HepG2 (cell line): ENCODE data around the gene RLN2. TPM values are rescaled to one million over a fixed set of nuclear protein-coding genes. Genes with fewer than 3 reads are reported as not detected.

ENCODE experiments used
- ATAC-seq: fragments of 200-7000 bp; cut with Tn5 transposase; 3 replicates; pipeline ENCODE4 v1.9.1; 2020; ENCODE audit warnings: mild to moderate bottlenecking, moderate library complexity
- BruUV-seq: library from RNA; stranded (reverse); fragments of 400-500 nt; replicated peaks from 2 replicates; lab custom pipeline; 2021; lab: Mats Ljungman, UMichigan
- CTCF ChIA-PET: fragments of 300-600 bp; formaldehyde crosslinking; extraction: SDS; loops from one replicate; lab custom pipeline; 2021; ENCODE audit warnings: low total read pairs, inconsistent platforms, low intra/inter-chr PET ratio; lab: Yijun Ruan, JAX
- POLR2A ChIA-PET: fragments of 350-600 bp; sonication (Branson Sonifier 250); formaldehyde crosslinking; loops from one replicate; lab custom pipeline; 2020; ENCODE audit warnings: antibody characterized with exemption, inconsistent platforms; lab: Yijun Ruan, JAX
- DNase-seq: peaks from one replicate; pipeline ENCODE4 v3.0.0-alpha.2; 2015; ENCODE audit warnings: low spot score
- FAIRE-seq: peaks from 3 replicates; lab custom pipeline; 2011; peaks lifted over from hg19 to GRCh38; lab: Jason Lieb, UNC
- H2AFZ ChIP-seq: one replicate; pipeline ENCODE4 v1.6.1; 2011; ENCODE audit warnings: low read length, inconsistent platforms
- H3K27ac ChIP-seq: fragments of 300-600 bp; 3 replicates; pipeline ENCODE4 v1.8.0; 2011; ENCODE audit warnings: mixed run types, mild to moderate bottlenecking, mixed read lengths, low read length, inconsistent platforms; ENCODE audit not compliant: insufficient read depth; ENCODE audit errors: extremely low read length
- H3K27me3 ChIP-seq, 2 experiments: fragments of 200-600 bp in 1 of 2; 2 replicates in 1 of 2; 3 replicates in 1 of 2; pipeline versions ENCODE4 v1.6.0 to v1.8.0; 2011; ENCODE audit warnings: low read length in 2 of 2, mild to moderate bottlenecking in 2 of 2, moderate library complexity in 2 of 2, inconsistent platforms in 1 of 2; ENCODE audit not compliant: insufficient read depth in 2 of 2, control insufficient read depth in 1 of 2
- H3K36me3 ChIP-seq, 2 experiments: fragments of 200-600 bp in 1 of 2; replicated peaks in 1 of 2; 2 replicates in 1 of 2; 3 replicates in 1 of 2; pipeline versions ENCODE4 v1.5.1 to v1.8.0; 2011; ENCODE audit warnings: low read length in 2 of 2, inconsistent platforms in 1 of 2; ENCODE audit not compliant: insufficient read depth in 2 of 2, control insufficient read depth in 1 of 2
- H3K4me1 ChIP-seq: 2 replicates; pipeline ENCODE4 v1.5.1; 2012; ENCODE audit warnings: low read length, inconsistent platforms; ENCODE audit not compliant: insufficient read depth
- H3K4me2 ChIP-seq: 2 replicates; pipeline ENCODE4 v1.6.0; 2011; ENCODE audit warnings: low read depth, low read length, inconsistent platforms
- H3K4me3 ChIP-seq, 3 experiments: fragments of 200-600 bp in 1 of 3; sonication (generic), shearing (Covaris generic) in 1 of 3; replicated peaks in 1 of 3; 2 replicates each; pipeline ENCODE4 v1.5.1; 2011 to 2016; ENCODE audit warnings: low read length in 3 of 3, inconsistent platforms in 2 of 3, low read depth in 2 of 3, mild to moderate bottlenecking in 2 of 3, control low read depth in 1 of 3, mixed read lengths in 1 of 3; ENCODE audit not compliant: insufficient read depth in 1 of 3
- H3K79me2 ChIP-seq: one replicate; pipeline ENCODE4 v1.6.1; 2011; ENCODE audit warnings: low read length, inconsistent platforms; ENCODE audit not compliant: insufficient read depth
- H3K9ac ChIP-seq: 2 replicates; pipeline ENCODE4 v1.6.0; 2011; ENCODE audit warnings: mild to moderate bottlenecking, low read depth, low read length, inconsistent platforms; ENCODE audit not compliant: insufficient read depth
- H3K9me3 ChIP-seq: 2 replicates; pipeline ENCODE4 v1.5.1; 2012; ENCODE audit warnings: mild to moderate bottlenecking, low read length
- H4K20me1 ChIP-seq: 2 replicates; pipeline ENCODE4 v1.6.0; 2011; ENCODE audit warnings: inconsistent platforms, mild to moderate bottlenecking, low read length, moderate library complexity; ENCODE audit not compliant: insufficient read depth
- BHLHE40 ChIP-seq: IDR thresholded peaks from 2 replicates; pipeline ENCODE4 v1.6.1; 2011; ENCODE audit warnings: low read length, improper control_type of control experiment
- CENPT ChIP-seq: sonication (generic); formaldehyde crosslinking; IDR thresholded peaks from 2 replicates; pipeline ENCODE4 v1.8.0; 2022; ENCODE audit warnings: low read depth, mild to moderate bottlenecking, moderate library complexity, missing genetic modification reagents
- ESRRA ChIP-seq: sonication (generic); formaldehyde crosslinking; IDR thresholded peaks from 2 replicates; pipeline ENCODE4 v1.5.1; 2020; ENCODE audit warnings: mild to moderate bottlenecking, low read depth, missing genetic modification reagents
- HIVEP1 ChIP-seq: sonication (generic); formaldehyde crosslinking; IDR thresholded peaks from 2 replicates; pipeline ENCODE4 v1.4.0; 2020; ENCODE audit warnings: mild to moderate bottlenecking, missing genetic modification reagents
- KAT7 ChIP-seq: IDR thresholded peaks from 2 replicates; pipeline ENCODE4 v1.6.1; 2018; ENCODE audit warnings: borderline replicate concordance, missing compliant biosample characterization
- MIXL1 ChIP-seq: IDR thresholded peaks from 2 replicates; pipeline ENCODE4 v1.6.1; 2016
- PPARG ChIP-seq: conservative IDR thresholded peaks from 2 replicates; pipeline ENCODE4 v1.6.1; 2016; ENCODE audit warnings: missing biosample characterization, missing genetic modification reagents
- RBM22 ChIP-seq: fragments of 200-400 bp; formaldehyde crosslinking; optimal IDR thresholded peaks from 2 replicates; pipeline ENCODE3; 2017; ENCODE audit warnings: mild to moderate bottlenecking, low read length, moderate library complexity
- SMAD3 ChIP-seq: sonication (generic); formaldehyde crosslinking; IDR thresholded peaks from 2 replicates; pipeline ENCODE4 v1.4.0; 2020; ENCODE audit warnings: missing genetic modification reagents
- SPEN ChIP-seq: sonication (generic); formaldehyde crosslinking; IDR thresholded peaks from 2 replicates; pipeline ENCODE4 v1.5.1; 2020; ENCODE audit warnings: low read depth, mild to moderate bottlenecking, missing genetic modification reagents
- ZBTB46 ChIP-seq: sonication (generic); formaldehyde crosslinking; IDR thresholded peaks from 2 replicates; pipeline ENCODE4 v1.4.0; 2020; ENCODE audit warnings: mild to moderate bottlenecking, missing genetic modification reagents, borderline replicate concordance
- ZBTB7B ChIP-seq: sonication (generic); formaldehyde crosslinking; IDR thresholded peaks from 2 replicates; pipeline ENCODE4 v1.4.0; 2020; ENCODE audit warnings: missing genetic modification reagents
- ZFY ChIP-seq: sonication (generic); formaldehyde crosslinking; IDR thresholded peaks from 2 replicates; pipeline ENCODE4 v1.4.0; 2020; ENCODE audit warnings: missing genetic modification reagents
- ZNF558 ChIP-seq: sonication (generic); formaldehyde crosslinking; IDR thresholded peaks from 2 replicates; pipeline ENCODE4 v1.9.0; 2022; ENCODE audit warnings: mild to moderate bottlenecking, missing genetic modification reagents, borderline replicate concordance
- ZNF704 ChIP-seq: sonication (generic); formaldehyde crosslinking; IDR thresholded peaks from 2 replicates; pipeline ENCODE4 v1.8.1; 2023; ENCODE audit warnings: mild to moderate bottlenecking, inconsistent platforms, moderate library complexity, missing genetic modification reagents, borderline replicate concordance
- ZNF747 ChIP-seq: sonication (generic); formaldehyde crosslinking; IDR thresholded peaks from 2 replicates; pipeline ENCODE4 v1.8.1; 2023; ENCODE audit warnings: missing genetic modification reagents, mild to moderate bottlenecking, borderline replicate concordance
- ZNF773 ChIP-seq: sonication (generic); formaldehyde crosslinking; IDR thresholded peaks from 2 replicates; pipeline ENCODE4 v1.4.0; 2020; ENCODE audit warnings: missing genetic modification reagents, borderline replicate concordance
- WGBS: methylation state at CpG from one replicate; pipeline ENCODE4 v1.1.6; 2017; ENCODE audit warnings: low lambda C conversion rate; 5-methylcytosine and 5-hydroxymethylcytosine counted together
- in situ Hi-C: cut with HindIII; loops from 2 replicates; pipeline ENCODE4 v1.10.0; 2017; ENCODE audit warnings: low pct_unique_long_range_greater_than_20kb; ENCODE audit not compliant: extremely low pct_ligation_motif_present
- intact Hi-C: fragments of 100-400 bp; cut with micrococcal nuclease; formaldehyde crosslinking; loops from one replicate; pipeline ENCODE4 v1.10.0; 2022; ENCODE audit not compliant: unreplicated experiment
- polyA plus RNA-seq, 8 experiments: library from polyadenylated mRNA; depleted of rRNA in 3 of 8; stranded (reverse) in 7 of 8; unstranded in 1 of 8; fragments of >200 nt; fragmentation: Illumina TruSeq in 4 of 8; extraction: Trizol in 4 of 8; gene quantifications; 2 replicates each; pipeline versions ENCODE4 v1.2.1 to v1.2.3, GENCODE V29; 2011 to 2016; ENCODE audit warnings: low read depth in 4 of 8, missing spikeins in 1 of 8, mixed read lengths in 1 of 8; ENCODE audit not compliant: insufficient read depth in 1 of 8
- total RNA-seq, 5 experiments: library from RNA; depleted of rRNA; stranded (reverse); fragments of >200 nt; fragmentation: Illumina TruSeq; extraction: Trizol; gene quantifications; 2 replicates each; pipeline ENCODE4 v1.2.3, GENCODE V29; 2016; ENCODE audit warnings: low read depth in 1 of 5
- TF ChIP-seq, protein P1 (sequence below): IDR thresholded peaks from 2 replicates; pipeline ENCODE4 v1.6.1; 2012; ENCODE audit warnings: low read length, improper control_type of control experiment

The RLN2 gene
- total and polyA plus RNA-seq, 2 of the 13 experiments (the other 11 are each of a cell fraction or from before 2014, with no cell fraction given): not detected

- TF ChIP-seq, protein P1, sequence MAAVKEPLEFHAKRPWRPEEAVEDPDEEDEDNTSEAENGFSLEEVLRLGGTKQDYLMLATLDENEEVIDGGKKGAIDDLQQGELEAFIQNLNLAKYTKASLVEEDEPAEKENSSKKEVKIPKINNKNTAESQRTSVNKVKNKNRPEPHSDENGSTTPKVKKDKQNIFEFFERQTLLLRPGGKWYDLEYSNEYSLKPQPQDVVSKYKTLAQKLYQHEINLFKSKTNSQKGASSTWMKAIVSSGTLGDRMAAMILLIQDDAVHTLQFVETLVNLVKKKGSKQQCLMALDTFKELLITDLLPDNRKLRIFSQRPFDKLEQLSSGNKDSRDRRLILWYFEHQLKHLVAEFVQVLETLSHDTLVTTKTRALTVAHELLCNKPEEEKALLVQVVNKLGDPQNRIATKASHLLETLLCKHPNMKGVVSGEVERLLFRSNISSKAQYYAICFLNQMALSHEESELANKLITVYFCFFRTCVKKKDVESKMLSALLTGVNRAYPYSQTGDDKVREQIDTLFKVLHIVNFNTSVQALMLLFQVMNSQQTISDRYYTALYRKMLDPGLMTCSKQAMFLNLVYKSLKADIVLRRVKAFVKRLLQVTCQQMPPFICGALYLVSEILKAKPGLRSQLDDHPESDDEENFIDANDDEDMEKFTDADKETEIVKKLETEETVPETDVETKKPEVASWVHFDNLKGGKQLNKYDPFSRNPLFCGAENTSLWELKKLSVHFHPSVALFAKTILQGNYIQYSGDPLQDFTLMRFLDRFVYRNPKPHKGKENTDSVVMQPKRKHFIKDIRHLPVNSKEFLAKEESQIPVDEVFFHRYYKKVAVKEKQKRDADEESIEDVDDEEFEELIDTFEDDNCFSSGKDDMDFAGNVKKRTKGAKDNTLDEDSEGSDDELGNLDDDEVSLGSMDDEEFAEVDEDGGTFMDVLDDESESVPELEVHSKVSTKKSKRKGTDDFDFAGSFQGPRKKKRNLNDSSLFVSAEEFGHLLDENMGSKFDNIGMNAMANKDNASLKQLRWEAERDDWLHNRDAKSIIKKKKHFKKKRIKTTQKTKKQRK: no peak
- TF ChIP-seq ZBTB46 (CRISPR knock-in tag) (no peak), HIVEP1 (no peak), RBM22 (no peak)
Observed at GRCh38 chr9:5305741-5306140, 1.2 kb upstream of the RLN2 start (continued).

DNA sequence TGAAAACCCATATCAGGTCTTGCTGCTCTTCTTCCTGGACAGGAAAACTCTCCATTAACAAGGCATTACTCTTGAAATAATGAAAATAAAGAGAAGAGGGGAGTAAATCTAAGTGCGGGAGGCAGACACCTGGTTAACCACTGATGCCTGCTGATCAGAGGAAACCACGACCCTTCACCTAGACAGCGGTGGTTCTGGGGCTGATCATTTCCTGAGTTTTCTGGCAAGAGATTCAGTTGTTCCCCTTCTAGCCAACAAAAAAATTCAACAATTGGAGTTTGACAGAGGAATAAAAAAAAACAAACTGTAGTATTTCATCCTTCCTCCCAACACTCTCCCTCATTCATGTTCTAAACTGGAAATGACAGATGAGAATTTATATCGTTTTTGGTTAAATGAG lies 3.0 kb downstream of the RLN2 start:
- no TSS peak for BruUV-seq
- FAIRE-seq (no peak), DNase-seq (no peak), ATAC-seq (no peak)
- H3K4me1 ChIP-seq: no peaks in the 10 kb centered on the region
- H2AFZ ChIP-seq: no peak overlapping the region
- in situ Hi-C loops: no loop called here
- H3K36me3 ChIP-seq: no peaks in the 10 kb centered on the region
- H3K9me3 ChIP-seq: no peaks in the 10 kb centered on the region
- 3% methylated on average over 4 of the region's 4 CpGs for WGBS
- H3K27me3 ChIP-seq: peaks cover 0 to 4% of the 10 kb centered on the region in 2 experiments; a peak in 1 of 5 replicates
- TF ChIP-seq SPEN (CRISPR knock-in tag) (no peak), PPARG (CRISPR knock-in tag) (no peak), ZNF558 (no peak), ZNF773 (CRISPR knock-in tag) (no peak), ZNF704 (CRISPR knock-in tag) (no peak), ESRRA (CRISPR knock-in tag) (no peak), ZNF747 (no peak), MIXL1 (no peak), ZBTB7B (CRISPR knock-in tag) (no peak), BHLHE40 (no peak), SMAD3 (CRISPR knock-in tag) (no peak), KAT7 (CRISPR knock-in tag) (no peak), ZFY (CRISPR knock-in tag) (no peak), CENPT (CRISPR knock-in tag) (no peak)
- intact Hi-C loops: no loop called here
- H3K27ac ChIP-seq: no peak overlapping the region
- H3K79me2 ChIP-seq: no peaks in the 10 kb centered on the region
- H3K9ac ChIP-seq: no peak overlapping the region
- H4K20me1 ChIP-seq: no peaks in the 10 kb centered on the region
- no peak overlapping the region for H3K4me2 ChIP-seq
- ChIA-PET CTCF (no interaction called here), POLR2A (no interaction called here)
- H3K4me3 ChIP-seq: no peak overlapping the region
